H1 (cell line): Measurements from ENCODE around the gene ORAI3. TPM values are rescaled to one million over a fixed set of nuclear protein-coding genes. Genes with fewer than 3 reads are reported as not detected.

Experiments used
- CTCF ChIA-PET: fragments of 300-600 bp; sonication (Branson Sonifier 250); formaldehyde crosslinking; loops from one replicate; lab custom pipeline; 2021; ENCODE audit not compliant: partially characterized antibody; lab: Charles Lee
- POLR2A ChIA-PET: fragments of 300-600 bp; sonication (Branson Sonifier 250); formaldehyde crosslinking; loops from one replicate; lab custom pipeline; 2021; ENCODE audit warnings: inconsistent platforms; ENCODE audit not compliant: partially characterized antibody; lab: Charles Lee
- DNase-seq, 2 experiments: peaks; one replicate each; pipeline versions ENCODE4 v3.0.0 to v3.0.0-alpha.2; 2010 to 2022; ENCODE audit warnings: low spot score in 2 of 2, low read depth in 1 of 2, mixed read lengths in 1 of 2
- FAIRE-seq: peaks from 2 replicates; lab custom pipeline; 2011; peaks lifted over from hg19 to GRCh38; lab: Jason Lieb, UNC
- H2AFZ ChIP-seq: 2 replicates; pipeline ENCODE4 v1.8.1; 2012; ENCODE audit warnings: low read length, inconsistent platforms
- H2AK5ac ChIP-seq: 2 replicates; pipeline ENCODE4 v1.6.1; 2013; ENCODE audit warnings: low read depth, low read length
- H2BK120ac ChIP-seq: replicated peaks from 2 replicates; pipeline ENCODE3; 2013; ENCODE audit warnings: low read depth, low read length, inconsistent platforms
- H2BK12ac ChIP-seq: 2 replicates; pipeline ENCODE4 v1.6.1; 2013; ENCODE audit warnings: low read depth, low read length
- H2BK15ac ChIP-seq: 2 replicates; pipeline ENCODE4 v1.6.1; 2013; ENCODE audit warnings: low read length
- H2BK20ac ChIP-seq: 2 replicates; pipeline ENCODE4 v1.6.1; 2013; ENCODE audit warnings: low read length
- H2BK5ac ChIP-seq: 2 replicates; pipeline ENCODE4 v1.6.1; 2013; ENCODE audit warnings: low read depth, low read length
- H3K14ac ChIP-seq: 2 replicates; pipeline ENCODE4 v1.6.1; 2013; ENCODE audit warnings: inconsistent platforms; ENCODE audit not compliant: insufficient read length
- H3K18ac ChIP-seq: 2 replicates; pipeline ENCODE4 v1.6.1; 2013; ENCODE audit warnings: low read length; ENCODE audit errors: extremely low read depth
- H3K23ac ChIP-seq: 2 replicates; pipeline ENCODE4 v1.6.1; 2013; ENCODE audit warnings: inconsistent platforms; ENCODE audit not compliant: insufficient read length
- H3K23me2 ChIP-seq: 2 replicates; pipeline ENCODE4 v1.6.1; 2013; ENCODE audit warnings: low read depth, low read length
- H3K27ac ChIP-seq: 2 replicates; pipeline ENCODE4 v1.6.1; 2011; ENCODE audit warnings: low read depth, low read length, inconsistent platforms
- H3K27me3 ChIP-seq, 4 experiments: replicated peaks in 1 of 4; 1 replicate in 1 of 4; 2 replicates in 3 of 4; pipeline versions ENCODE4 v1.6.1 to v1.8.1; 2011 to 2013; ENCODE audit warnings: low read length in 3 of 4, mild to moderate bottlenecking in 3 of 4, inconsistent platforms in 2 of 4, mixed read lengths in 2 of 4, moderate library complexity in 1 of 4; ENCODE audit not compliant: control insufficient read depth in 3 of 4, insufficient read depth in 3 of 4; ENCODE audit errors: extremely low read depth in 1 of 4
- H3K36me3 ChIP-seq, 4 experiments: 2 replicates each; pipeline versions ENCODE4 v1.6.1 to v1.8.1; 2011 to 2013; ENCODE audit warnings: mild to moderate bottlenecking in 4 of 4, low read length in 3 of 4, moderate library complexity in 2 of 4, control low read depth in 1 of 4, inconsistent platforms in 1 of 4; ENCODE audit not compliant: insufficient read depth in 4 of 4, control insufficient read depth in 2 of 4
- H3K4ac ChIP-seq: replicated peaks from 2 replicates; pipeline ENCODE3; 2013; ENCODE audit warnings: low read length, low read depth, mixed read lengths, inconsistent platforms; ENCODE audit not compliant: insufficient read length
- H3K4me1 ChIP-seq, 4 experiments: replicated peaks in 1 of 4; 1 replicate in 1 of 4; 2 replicates in 3 of 4; pipeline versions ENCODE4 v1.6.1 to v1.8.1; 2011 to 2013; ENCODE audit warnings: low read length in 3 of 4, inconsistent platforms in 2 of 4, mixed read lengths in 1 of 4; ENCODE audit not compliant: insufficient read depth in 4 of 4, control insufficient read depth in 3 of 4
- H3K4me2 ChIP-seq, 2 experiments: 2 replicates each; pipeline versions ENCODE4 v1.6.1 to v1.8.1; 2011 to 2013; ENCODE audit warnings: low read depth in 2 of 2, low read length in 2 of 2, control low read depth in 1 of 2, inconsistent platforms in 1 of 2, mild to moderate bottlenecking in 1 of 2; ENCODE audit not compliant: insufficient read depth in 1 of 2
- H3K4me3 ChIP-seq, 4 experiments: fragments of 200-600, 300-600 bp in 1 of 4; sonication (generic), shearing (Covaris generic), sonication (Bioruptor Twin) in 1 of 4; 2 replicates each; pipeline versions ENCODE4 v1.5.1 to v1.8.1; 2011 to 2016; ENCODE audit warnings: low read length in 4 of 4, low read depth in 3 of 4, control low read depth in 2 of 4, inconsistent platforms in 2 of 4, mild to moderate bottlenecking in 2 of 4, mixed read lengths in 1 of 4, moderate library complexity in 1 of 4; ENCODE audit not compliant: insufficient read depth in 2 of 4; ENCODE audit errors: extremely low read depth in 1 of 4
- H3K56ac ChIP-seq: replicated peaks from 2 replicates; pipeline ENCODE3; 2013; ENCODE audit warnings: low read depth, mild to moderate bottlenecking, mixed read lengths, low read length, inconsistent platforms; ENCODE audit not compliant: insufficient read length
- H3K79me1 ChIP-seq: 2 replicates; pipeline ENCODE4 v1.6.1; 2013; ENCODE audit warnings: low read depth, low read length, control low read depth
- H3K79me2 ChIP-seq, 2 experiments: 2 replicates each; pipeline versions ENCODE4 v1.6.1 to v1.8.1; 2012 to 2013; ENCODE audit warnings: low read length in 2 of 2, mild to moderate bottlenecking in 2 of 2, inconsistent platforms in 1 of 2; ENCODE audit not compliant: insufficient read depth in 2 of 2, control insufficient read depth in 1 of 2
- H3K9ac ChIP-seq, 4 experiments: replicated peaks in 1 of 4; 1 replicate in 1 of 4; 2 replicates in 3 of 4; pipeline versions ENCODE4 v1.6.1 to v1.8.1; 2011 to 2013; ENCODE audit warnings: low read depth in 3 of 4, low read length in 3 of 4, control low read depth in 2 of 4, mild to moderate bottlenecking in 2 of 4, moderate library complexity in 2 of 4, inconsistent platforms in 1 of 4; ENCODE audit errors: extremely low read depth in 1 of 4
- H3K9me3 ChIP-seq, 2 experiments: 2 replicates each; pipeline versions ENCODE4 v1.6.1 to v1.8.1; 2012 to 2013; ENCODE audit warnings: mild to moderate bottlenecking in 2 of 2, moderate library complexity in 2 of 2, control low read depth in 1 of 2, inconsistent platforms in 1 of 2, low read depth in 1 of 2, low read length in 1 of 2, mixed read lengths in 1 of 2; ENCODE audit not compliant: insufficient read depth in 2 of 2
- H4K20me1 ChIP-seq, 2 experiments: replicated peaks in 1 of 2; 2 replicates each; pipeline versions ENCODE3 to v1.8.1; 2011 to 2013; ENCODE audit warnings: inconsistent platforms in 2 of 2, low read length in 2 of 2, mild to moderate bottlenecking in 1 of 2; ENCODE audit not compliant: insufficient read depth in 2 of 2, control insufficient read depth in 1 of 2
- H4K5ac ChIP-seq: 2 replicates; pipeline ENCODE4 v1.6.1; 2013; ENCODE audit warnings: low read length, low read depth, mixed read lengths, inconsistent platforms; ENCODE audit not compliant: insufficient read length
- H4K8ac ChIP-seq: 2 replicates; pipeline ENCODE4 v1.8.0; 2013; ENCODE audit warnings: mild to moderate bottlenecking, moderate library complexity, low read length, inconsistent platforms; ENCODE audit not compliant: insufficient read depth; ENCODE audit errors: extremely low read depth
- H4K91ac ChIP-seq: replicated peaks from 2 replicates; pipeline ENCODE3; 2013; ENCODE audit warnings: low read length, mixed read lengths, inconsistent platforms; ENCODE audit not compliant: insufficient read length
- WGBS, 2 experiments: shearing (Covaris generic) in 1 of 2; methylation state at CpG; one replicate each; pipeline versions ENCODE4 v1.1.6 to v1.1.7; 2013 to 2015; ENCODE audit warnings: low lambda C conversion rate in 2 of 2, mixed read lengths in 2 of 2, inconsistent platforms in 1 of 2, low coverage in 1 of 2, missing lambda C conversion rate in 1 of 2; ENCODE audit not compliant: insufficient replicate concordance in 2 of 2, insufficient coverage in 1 of 2, insufficient read length in 1 of 2; ENCODE audit errors: extremely low coverage in 1 of 2, missing lambda C conversion rate in 1 of 2; 5-methylcytosine and 5-hydroxymethylcytosine counted together
- polyA plus RNA-seq, 7 experiments: library from polyadenylated mRNA; depleted of rRNA in 3 of 7; stranded (reverse) in 5 of 7; unstranded in 2 of 7; fragments of >200 nt in 5 of 7; fragments of 200-250 nt in 2 of 7; gene quantifications; 1 replicate in 5 of 7; 2 replicates in 1 of 7; 4 replicates in 1 of 7; pipeline versions ENCODE4 v1.2.1 to v1.2.3, GENCODE V29; 2011 to 2013; ENCODE audit warnings: missing spikeins in 2 of 7, mixed read lengths in 2 of 7
- total RNA-seq: library from RNA; stranded (reverse); fragmentation: NEBNext Ultra II Directional; extraction: Animal tissue kit (Norgen Biotek cat#: 25700); gene quantifications from 2 replicates; pipeline ENCODE4 v1.2.1, GENCODE V29; 2021

ORAI3 gene
- total and polyA plus RNA-seq, 2 of the 8 experiments (the other 6 are each of a cell fraction or from before 2014, with no cell fraction given): 8.7 to 24.5 TPM

- no peak overlapping the region for H3K9ac ChIP-seq
- no peak overlapping the region for H4K5ac ChIP-seq
- H3K4ac ChIP-seq: no peak overlapping the region
- H3K18ac ChIP-seq: no peak overlapping the region
- H3K9me3 ChIP-seq: no peaks in the 10 kb centered on the region; a peak in 1 of 4 replicates
- no peak overlapping the region for H2AFZ ChIP-seq
- H2BK15ac ChIP-seq: no peak overlapping the region
- H3K14ac ChIP-seq: no peak overlapping the region
- H2BK20ac ChIP-seq: no peak overlapping the region
- no peak overlapping the region for H2BK120ac ChIP-seq
- H2AK5ac ChIP-seq: no peak overlapping the region
- H3K79me1 ChIP-seq: peaks cover 4% of the 10 kb centered on the region; the same call in 1 of the 2 replicates
- no peak overlapping the region for H3K27ac ChIP-seq
- no peak overlapping the region for H2BK5ac ChIP-seq
- H4K20me1 ChIP-seq: peaks cover 2 to 17% of the 10 kb centered on the region in 2 experiments
- H3K79me2 ChIP-seq: no peaks in the 10 kb centered on the region
- DNase-seq: no peak
- CTCF ChIA-PET: interaction anchor here (0.6 to 3.8 kb wide), 3 partner anchors 11 to 30 kb away, joined by 4 to 26 read pairs (median 6); no protein-coding TSS in a partner anchor
- no peaks in the 10 kb centered on the region for H3K4me1 ChIP-seq
- peaks cover 51 to 87% (median 62%) of the 10 kb centered on the region in 4 experiments for H3K36me3 ChIP-seq
- H3K56ac ChIP-seq: no peak overlapping the region
- FAIRE-seq: no peak
- H3K23ac ChIP-seq: no peak overlapping the region
- 97% methylated on average over 6 of the region's 15 CpGs; no CpG with 5 or more reads in 1 of the 2 experiments for WGBS, 2 experiments
- no peak overlapping the region for H3K4me2 ChIP-seq
- H3K23me2 ChIP-seq: no peaks in the 10 kb centered on the region
- no peak overlapping the region for H2BK12ac ChIP-seq
- no peak overlapping the region for H3K4me3 ChIP-seq
- H4K8ac ChIP-seq: no peak overlapping the region
- POLR2A ChIA-PET: interaction anchor here (0.6 to 6.4 kb wide), 5 partner anchors 10 to 156 kb away, joined by 3 to 45 read pairs (median 6); partner anchors contain the start of gene HSD3B7
- no peaks in the 10 kb centered on the region for H3K27me3 ChIP-seq
- H4K91ac ChIP-seq: no peak overlapping the region
These were observed 16.6 kb downstream of the ORAI3 start for GRCh38 chr16:30965436-30965835.
